Effector memory CD4-positive, alpha-beta T cell (primary cell): ENCODE data around the gene SCLT1.
"Not testable (repeated sequence)": the region's sequence is repeated elsewhere in the genome, so short reads cannot be mapped to it uniquely, and the experiment has no call there.

Experiments used
- DNase-seq, 3 donors: peaks; one replicate each; pipeline ENCODE4 v3.0.0-alpha.2; 2020
- H3K27ac ChIP-seq: 2 replicates; pipeline ENCODE4 v1.7.0; 2013; ENCODE audit warnings: mild to moderate bottlenecking, low read length, moderate library complexity; ENCODE audit not compliant: insufficient read depth, poor library complexity, severe bottlenecking
- H3K27me3 ChIP-seq: replicated peaks from 2 replicates; pipeline ENCODE4 v1.7.0; 2013; ENCODE audit warnings: mild to moderate bottlenecking, low read length; ENCODE audit not compliant: insufficient read depth, control insufficient read depth, poor library complexity, severe bottlenecking
- H3K36me3 ChIP-seq: 2 replicates; pipeline ENCODE4 v1.7.0; 2013; ENCODE audit warnings: mild to moderate bottlenecking, low read length, moderate library complexity; ENCODE audit not compliant: control insufficient read depth, insufficient read depth
- H3K4me1 ChIP-seq: 2 replicates; pipeline ENCODE4 v1.7.0; 2013; ENCODE audit warnings: low read length, mild to moderate bottlenecking; ENCODE audit not compliant: control insufficient read depth, insufficient read depth, poor library complexity, severe bottlenecking
- H3K4me3 ChIP-seq: 2 replicates; pipeline ENCODE4 v1.7.0; 2013; ENCODE audit warnings: low read length, low read depth, mild to moderate bottlenecking; ENCODE audit not compliant: insufficient read depth, poor library complexity, severe bottlenecking
- H3K9me3 ChIP-seq: 2 replicates; pipeline ENCODE4 v1.7.0; 2013; ENCODE audit warnings: mild to moderate bottlenecking, low read length, moderate library complexity; ENCODE audit not compliant: control insufficient read depth

Gene SCLT1

DNA sequence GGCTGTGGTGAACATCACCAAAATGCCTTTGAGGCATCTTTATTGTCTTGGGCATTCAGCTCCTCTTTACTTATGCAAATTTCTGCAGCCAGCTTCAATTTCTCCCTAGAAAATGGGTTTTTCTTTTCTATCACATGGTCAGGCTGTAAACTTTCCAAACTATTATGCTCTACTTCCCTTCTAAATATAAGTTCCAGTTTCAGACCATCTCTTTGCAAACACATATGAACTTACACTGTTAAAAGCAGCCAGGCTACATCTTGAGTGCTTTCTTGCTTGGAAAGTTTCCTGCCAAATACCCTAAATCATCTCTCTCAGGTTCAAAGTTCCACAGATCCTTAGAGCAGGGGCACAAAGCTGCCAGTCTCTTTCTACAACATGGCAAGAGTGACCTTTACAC lies 13.2 kb downstream of the SCLT1 start:
- H3K36me3 ChIP-seq, result peaks cover 17% of the 10 kb centered on the region

DNA sequence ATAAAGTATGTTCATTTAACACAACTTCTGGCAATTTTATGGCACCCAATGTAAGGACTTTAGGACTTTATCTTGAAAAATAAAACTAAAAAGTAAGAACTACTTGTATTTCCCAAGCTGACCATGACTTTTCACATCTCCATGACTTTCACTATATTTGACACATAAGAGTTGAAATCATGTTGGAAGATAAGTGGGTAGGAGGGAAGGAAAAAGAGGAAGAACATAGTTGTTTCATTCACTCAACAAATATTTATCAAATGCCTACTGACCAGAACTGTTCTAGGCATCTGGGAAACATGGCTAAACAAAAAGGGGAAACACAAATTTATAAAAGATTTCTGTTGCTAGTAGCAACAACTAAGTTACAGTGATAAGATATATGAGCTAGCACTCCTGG lies 16.0 kb downstream of the SCLT1 start:
- Histone ChIP-seq H3K9me3 (no peaks in the 10 kb centered on the region), H3K36me3 (peaks cover 17% of the 10 kb centered on the region), H3K27me3 (no peaks in the 10 kb centered on the region), H3K4me1 (no peaks in the 10 kb centered on the region), H3K4me3 (no peak overlapping the region), H3K27ac (no peak overlapping the region)
- no peak for DNase-seq

More for the DNA sequence above, 13.2 kb downstream of the SCLT1 start:
- no peak overlapping the region for H3K4me3 ChIP-seq
- H3K27me3 ChIP-seq, result no peaks in the 10 kb centered on the region
- H3K27ac ChIP-seq, result no peak overlapping the region
- no peaks in the 10 kb centered on the region for H3K9me3 ChIP-seq
- no peaks in the 10 kb centered on the region for H3K4me1 ChIP-seq
- no peak for DNase-seq

DNA sequence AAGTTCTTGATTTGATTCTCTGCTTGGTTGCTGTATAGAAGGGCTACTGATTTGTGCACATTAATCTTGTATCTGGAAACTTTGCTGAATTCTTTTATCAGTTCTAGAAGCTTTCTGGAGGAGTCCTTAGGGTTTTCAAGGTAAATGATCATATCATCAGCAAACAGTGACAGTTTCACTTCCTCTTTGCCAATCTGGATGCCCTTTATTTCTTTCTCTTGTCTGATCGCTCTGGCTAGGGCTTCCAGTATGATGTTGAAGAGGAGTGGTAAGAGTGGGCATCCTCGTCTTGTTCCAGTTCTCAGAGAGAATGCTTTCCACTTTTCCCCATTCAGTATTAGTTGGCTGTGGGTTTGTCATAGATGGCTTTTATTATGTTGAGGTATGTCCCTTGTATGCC lies 23.8 kb downstream of the SCLT1 start:
- not testable (repeated sequence) for H3K4me1 ChIP-seq, DNase-seq, H3K9me3 ChIP-seq, H3K27ac ChIP-seq, H3K36me3 ChIP-seq, H3K27me3 ChIP-seq, H3K4me3 ChIP-seq

DNA sequence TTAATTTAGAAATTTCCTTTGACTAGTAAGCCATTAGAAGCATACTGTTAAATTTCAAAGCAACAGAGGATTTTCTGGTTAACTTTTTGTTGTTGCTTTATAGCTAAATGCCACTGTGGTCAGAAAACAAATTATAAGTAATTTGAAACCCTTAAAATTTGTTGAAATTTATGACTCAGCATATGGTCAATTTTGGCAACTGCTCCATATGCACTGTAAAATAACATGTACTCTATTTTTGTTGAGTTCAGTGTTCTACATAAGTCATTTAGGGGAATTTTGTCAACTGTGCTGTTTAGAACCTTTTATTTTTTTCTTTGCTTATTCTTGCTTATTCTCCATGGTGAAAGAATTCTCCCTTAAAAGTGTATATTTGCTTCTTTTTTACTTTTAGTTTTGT lies 28.6 kb downstream of the SCLT1 start:
- no peaks in the 10 kb centered on the region for H3K27me3 ChIP-seq
- H3K36me3 ChIP-seq, result no peaks in the 10 kb centered on the region
- H3K4me1 ChIP-seq, result no peaks in the 10 kb centered on the region
- no peak overlapping the region for H3K27ac ChIP-seq
- H3K4me3 ChIP-seq, result no peak overlapping the region
- DNase-seq, result no peak
- peaks cover 12% of the 10 kb centered on the region for H3K9me3 ChIP-seq

DNA sequence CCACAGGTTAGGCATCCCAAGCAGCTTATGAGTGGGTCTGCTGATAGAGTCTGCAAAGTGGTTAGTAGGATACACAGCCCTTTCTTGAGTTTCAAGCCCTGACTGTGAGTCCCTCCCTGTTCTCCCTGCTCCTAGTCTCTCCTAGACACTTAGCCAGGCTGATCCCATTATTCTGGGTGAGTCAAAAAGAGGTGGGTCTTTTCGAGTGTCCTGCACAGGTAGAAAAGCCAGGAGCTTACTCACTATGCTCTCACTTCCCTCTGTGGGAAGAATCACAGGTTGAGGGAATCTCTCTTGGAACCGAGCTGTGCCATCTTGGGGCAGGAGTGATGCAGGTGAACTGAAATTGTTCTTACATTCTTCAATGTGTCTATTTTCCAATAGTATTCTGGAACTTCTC lies 29.7 kb downstream of the SCLT1 start:
- Histone ChIP-seq H3K36me3 (no peaks in the 10 kb centered on the region), H3K4me3 (no peak overlapping the region), H3K9me3 (peaks cover 16% of the 10 kb centered on the region), H3K27ac (no peak overlapping the region), H3K4me1 (no peaks in the 10 kb centered on the region), H3K27me3 (no peaks in the 10 kb centered on the region)
- no peak for DNase-seq

DNA sequence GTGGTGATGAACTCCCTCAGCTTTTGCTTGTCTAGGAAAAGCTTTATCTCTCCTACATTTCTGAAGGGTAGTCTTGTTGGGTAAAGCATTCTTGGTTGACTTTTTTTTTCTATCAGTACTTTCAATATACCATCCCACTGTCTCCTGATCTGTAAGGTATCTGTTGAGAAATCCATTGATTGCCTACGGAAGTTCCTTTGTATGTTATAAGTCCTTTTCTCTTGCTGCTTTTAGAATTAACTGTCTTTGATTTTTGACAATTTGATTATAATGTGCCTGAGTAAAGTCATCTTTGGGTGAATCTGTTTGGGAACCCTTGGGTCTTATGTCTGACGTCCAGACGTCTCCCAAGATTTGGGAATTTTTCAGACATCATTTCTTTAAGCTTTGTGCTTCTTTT lies 30.8 kb downstream of the SCLT1 start:
- Histone ChIP-seq H3K4me1 (no peaks in the 10 kb centered on the region), H3K9me3 (peaks cover 16% of the 10 kb centered on the region)
- no peak for DNase-seq

DNA sequence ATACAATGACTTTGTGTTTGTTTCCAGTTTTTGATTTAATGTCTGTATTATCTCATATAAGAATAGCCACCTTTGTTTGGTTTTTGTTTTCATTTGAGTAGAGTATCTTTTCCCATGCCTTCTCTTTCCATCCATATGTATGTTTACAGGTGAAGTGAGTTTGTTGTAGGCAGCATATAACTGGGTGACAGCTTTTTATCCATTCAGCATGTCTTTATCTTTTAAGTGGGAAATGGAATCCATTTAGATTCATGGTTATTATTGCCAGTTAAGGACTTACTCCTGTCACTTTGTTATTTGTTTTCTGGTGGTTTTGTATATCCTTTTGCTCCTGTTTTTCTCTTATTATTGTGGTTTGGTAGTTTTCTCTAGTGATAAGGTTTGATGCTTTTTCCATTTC lies 34.3 kb downstream of the SCLT1 start:
- no peak for DNase-seq
- Histone ChIP-seq H3K9me3 (peaks cover 30% of the 10 kb centered on the region), H3K27ac (no peak overlapping the region), H3K4me1 (no peaks in the 10 kb centered on the region), H3K4me3 (no peak overlapping the region), H3K36me3 (no peaks in the 10 kb centered on the region), H3K27me3 (no peaks in the 10 kb centered on the region)

More for the DNA sequence above, 30.8 kb downstream of the SCLT1 start:
- no peaks in the 10 kb centered on the region for H3K36me3 ChIP-seq
- no peak overlapping the region for H3K27ac ChIP-seq
- H3K27me3 ChIP-seq, result no peaks in the 10 kb centered on the region
- no peak overlapping the region for H3K4me3 ChIP-seq

DNA sequence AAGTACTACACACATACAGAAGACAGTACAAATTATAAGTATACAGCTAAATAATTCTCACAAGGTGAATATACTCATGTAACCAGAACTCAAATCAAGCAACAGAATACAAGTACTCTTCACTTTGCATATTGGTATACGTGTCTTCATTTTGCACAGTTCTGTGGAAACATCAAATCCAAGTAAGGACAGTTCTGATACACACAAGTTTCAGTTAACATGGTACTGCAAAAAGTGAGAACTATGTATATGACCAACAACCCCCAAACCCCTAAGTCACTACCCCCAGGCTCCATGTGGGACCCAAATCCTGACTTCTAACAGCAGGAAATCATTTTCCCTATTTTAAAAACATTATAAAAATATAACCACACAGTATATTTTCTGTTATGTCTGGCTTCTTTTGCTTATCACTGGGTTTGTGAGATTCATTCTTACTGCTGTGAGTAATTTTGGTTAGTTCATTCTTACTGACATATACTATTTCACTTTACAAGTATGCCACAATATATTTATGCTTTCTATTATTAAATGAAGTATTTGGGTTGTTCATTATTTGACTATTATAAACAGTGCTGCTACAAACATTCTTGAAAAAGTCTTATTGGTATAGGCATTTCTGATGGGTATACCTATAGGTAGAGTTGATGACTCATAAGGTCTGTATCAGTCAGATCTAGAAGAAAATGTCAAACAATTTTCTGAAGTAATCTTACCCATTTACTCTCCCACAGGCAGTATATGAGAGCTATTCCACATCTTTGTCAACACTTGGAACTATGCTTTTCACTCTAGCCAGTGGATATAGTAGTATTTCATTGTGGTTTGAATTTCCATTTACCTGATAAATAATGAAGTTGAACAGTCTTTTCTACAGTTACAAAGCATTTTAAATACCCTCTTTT lies 47.0 kb downstream of the SCLT1 start:
- Histone ChIP-seq H3K36me3 (no peaks in the 10 kb centered on the region), H3K27ac (no peak overlapping the region), H3K9me3 (no peaks in the 10 kb centered on the region), H3K4me1 (no peaks in the 10 kb centered on the region), H3K27me3 (no peaks in the 10 kb centered on the region), H3K4me3 (no peak overlapping the region)
- no peak for DNase-seq

DNA sequence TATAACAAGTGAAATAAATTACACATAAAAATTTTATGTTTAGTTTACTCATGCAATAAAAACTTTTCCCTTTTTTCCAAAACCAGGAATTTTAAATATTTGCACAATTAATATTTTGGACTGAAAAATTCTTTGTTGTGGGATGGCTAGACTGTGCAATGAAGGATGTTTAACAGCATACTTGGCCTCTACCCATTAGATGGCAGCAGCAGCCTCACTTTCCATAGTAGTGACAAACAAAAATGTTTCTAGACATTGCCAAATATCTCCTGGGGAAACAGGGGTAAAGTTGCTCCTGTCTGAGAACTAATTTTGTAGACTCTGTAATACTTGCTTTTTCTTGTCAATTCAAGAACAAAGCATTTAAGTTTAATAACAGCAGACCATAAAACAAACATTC lies 49.8 kb downstream of the SCLT1 start:
- Histone ChIP-seq H3K4me3 (no peak overlapping the region), H3K36me3 (no peaks in the 10 kb centered on the region), H3K27ac (no peak overlapping the region), H3K4me1 (no peaks in the 10 kb centered on the region), H3K27me3 (no peaks in the 10 kb centered on the region), H3K9me3 (no peaks in the 10 kb centered on the region)
- DNase-seq, result no peak

DNA sequence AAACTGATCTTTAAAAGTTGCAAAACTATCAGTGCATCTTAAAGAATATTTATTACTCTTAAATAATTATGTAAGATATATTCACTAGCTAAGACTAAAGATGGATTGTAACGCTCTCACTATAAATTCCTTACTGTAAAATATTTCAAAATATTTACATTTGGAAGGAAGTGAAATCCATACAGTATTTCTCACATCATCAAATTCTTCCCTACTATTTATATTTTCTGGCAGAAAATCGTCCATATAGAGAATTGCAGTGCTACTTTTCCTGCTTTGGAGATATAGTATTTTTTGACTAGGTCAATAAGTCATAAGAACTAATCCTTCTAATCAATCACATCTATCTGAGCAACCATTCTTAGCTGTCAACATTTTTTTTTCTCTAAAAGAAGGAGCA lies 52.9 kb downstream of the SCLT1 start:
- H3K4me1 ChIP-seq, result no peaks in the 10 kb centered on the region
- H3K27ac ChIP-seq, result no peak overlapping the region
- H3K9me3 ChIP-seq, result no peaks in the 10 kb centered on the region
- no peak overlapping the region for H3K4me3 ChIP-seq
- no peak for DNase-seq
- no peaks in the 10 kb centered on the region for H3K36me3 ChIP-seq
- H3K27me3 ChIP-seq, result no peaks in the 10 kb centered on the region
